ENCODE results near the gene RNF182.
"Not testable (repeated sequence)": the region's sequence is repeated elsewhere in the genome, so short reads cannot be mapped to it uniquely, and the experiment has no call there.

Gene RNF182

GRCh38 chr6:13972602-13973001 is 47.9 kb downstream of the RNF182 start:
- DNase-seq, result not testable (repeated sequence)

- not testable (repeated sequence) for DNase-seq
These were observed 48.7 kb downstream of the RNF182 start for GRCh38 chr6:13973422-13973821.

GRCh38 chr6:13978102-13978640 is 53.4 kb downstream of the RNF182 start:
- no peak for DNase-seq

- DNase-seq, result no peak
These were observed 54.0 kb downstream of the RNF182 start for GRCh38 chr6:13978787-13979186.

- no peak for DNase-seq
These were observed 54.8 kb downstream of the RNF182 start for GRCh38 chr6:13979284-13980171.

GRCh38 chr6:13980534-13980933 is 55.8 kb downstream of the RNF182 start:
- DNase-seq, result no peak

- DNase-seq, result no peak
These were observed 61.0 kb downstream of the RNF182 start for GRCh38 chr6:13985663-13986325.

GRCh38 chr6:13986700-13987399 is 62.1 kb downstream of the RNF182 start:
- DNase-seq, result no peak

- DNase-seq, result no peak
These were observed 62.7 kb downstream of the RNF182 start for GRCh38 chr6:13987400-13987865.

- no peak for DNase-seq
These were observed 63.4 kb downstream of the RNF182 start for GRCh38 chr6:13988049-13988738.

GRCh38 chr6:13988908-13989307 is 64.2 kb downstream of the RNF182 start:
- no peak for DNase-seq

- DNase-seq, result no peak
These were observed 64.9 kb downstream of the RNF182 start for GRCh38 chr6:13989496-13990144.

GRCh38 chr6:13990796-13991195 is 66.0 kb downstream of the RNF182 start:
- DNase-seq, result no peak

GRCh38 chr6:13991393-13991792 is 66.6 kb downstream of the RNF182 start:
- DNase-seq, result no peak

- no peak for DNase-seq
These were observed 67.8 kb downstream of the RNF182 start for GRCh38 chr6:13992417-13993055.

GRCh38 chr6:13993416-13993815 is 68.7 kb downstream of the RNF182 start:
- DNase-seq, result no peak

- no peak for DNase-seq
These were observed 73.6 kb downstream of the RNF182 start for GRCh38 chr6:13998356-13998755.

- DNase-seq, result no peak
These were observed 76.1 kb downstream of the RNF182 start for GRCh38 chr6:14000901-14001300.

GRCh38 chr6:14001329-14002012 is 76.7 kb downstream of the RNF182 start:
- DNase-seq, result no peak

- no peak for DNase-seq
These were observed 77.6 kb downstream of the RNF182 start for GRCh38 chr6:14002176-14002947.
